ENCODE results near the gene PRPF6. TPM values are rescaled to one million over a fixed set of nuclear protein-coding genes. Genes with fewer than 3 reads are reported as not detected.
"Not testable (repeated sequence)": the region's sequence is repeated elsewhere in the genome, so short reads cannot be mapped to it uniquely, and the experiment has no call there.

Gene PRPF6
- total RNA-seq, 4 donors from 2014 or later: 34.7 to 43.8 (median 40.2) TPM

GRCh38 chr20:64011366-64011779 lies 30.4 kb downstream of the PRPF6 start:
- ATAC-seq (ENCODE audit: low FRiP score) (no peak), DNase-seq (ENCODE audit: low spot score) (no peak)
- no peak for TF ChIP-seq CTCF (IDR thresholded peaks at IDR 0.05)

GRCh38 chr20:64012385-64013154 lies 31.6 kb downstream of the PRPF6 start:
- not testable (repeated sequence) for DNase-seq (ENCODE audit: low spot score); ATAC-seq (ENCODE audit: low FRiP score)

GRCh38 chr20:64015635-64016034 lies 34.7 kb downstream of the PRPF6 start:
- ATAC-seq (ENCODE audit: low FRiP score): no peak
- DNase-seq (ENCODE audit: low spot score): no peak
- no peak for TF ChIP-seq CTCF (IDR thresholded peaks at IDR 0.05)

GRCh38 chr20:64021124-64021975 lies 40.4 kb downstream of the PRPF6 start:
- no peak for ATAC-seq (ENCODE audit: low FRiP score)
- DNase-seq (ENCODE audit: low spot score): no peak

DNA sequence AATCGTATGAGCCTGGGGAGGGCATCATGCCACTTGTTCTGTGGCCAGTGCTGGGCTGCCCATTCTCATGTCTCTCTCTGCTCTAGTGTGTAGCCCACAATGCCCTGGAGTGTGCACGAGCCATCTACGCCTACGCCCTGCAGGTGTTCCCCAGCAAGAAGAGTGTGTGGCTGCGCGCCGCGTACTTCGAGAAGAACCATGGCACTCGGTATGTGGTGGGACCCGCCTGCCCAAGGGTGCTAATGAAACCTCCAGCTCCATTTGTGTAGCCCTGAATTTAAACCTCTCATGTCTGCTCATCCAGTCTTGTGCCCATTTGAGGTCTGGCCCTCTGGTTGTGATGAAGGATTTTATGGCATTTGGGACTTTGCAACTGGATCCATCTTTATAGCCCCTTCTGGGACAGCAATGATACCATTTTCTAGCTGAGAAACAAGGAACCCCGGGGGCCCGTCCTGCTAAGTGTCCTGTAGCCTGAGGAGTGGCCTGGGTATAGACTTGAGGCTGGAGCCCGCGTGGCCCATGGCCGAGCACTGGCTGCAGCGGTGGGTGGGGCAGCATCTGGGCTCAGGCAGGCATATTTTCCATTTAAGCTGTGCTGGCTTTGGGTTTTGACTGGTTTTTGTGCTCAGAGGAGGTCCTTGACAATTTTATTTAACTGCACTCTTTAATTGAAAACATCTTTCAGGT lies 41.9 kb downstream of the PRPF6 start:
- DNase-seq (ENCODE audit: low spot score) (no peak), ATAC-seq (ENCODE audit: low FRiP score) (no peak)
- TF ChIP-seq CTCF (IDR thresholded peaks at IDR 0.05): no peak

More at GRCh38 chr20:64021124-64021975, 40.4 kb downstream of the PRPF6 start:
- no peak for TF ChIP-seq CTCF (IDR thresholded peaks at IDR 0.05)

- TF ChIP-seq CTCF (IDR thresholded peaks at IDR 0.05): no peak
- no peak for ATAC-seq (ENCODE audit: low FRiP score)
- DNase-seq (ENCODE audit: low spot score): no peak
Observed at GRCh38 chr20:64023361-64024140, 42.6 kb downstream of the PRPF6 start.
